NCI-H2171 (cell line): Measurements from ENCODE around the gene CHST6.
"Not testable (repeated sequence)": the region's sequence is repeated elsewhere in the genome, so short reads cannot be mapped to it uniquely, and the experiment has no call there.

Source experiments
- DNase-seq: peaks from one replicate; lab custom pipeline; 2025; lab: John Stamatoyannopoulos, UW

The CHST6 gene

GRCh38 chr16:75433732-75434413, 61.4 kb downstream of the CHST6 start:
- DNase-seq: peak; percentile 82

- peak; percentile 96 for DNase-seq
These were observed 62.2 kb downstream of the CHST6 start, which contains the start of gene CFDP1 for GRCh38 chr16:75432828-75433731. TSS of gene CFDP1 (minus strand) at chr16:75433503. CDS start at chr16:75433352, 151 bp downstream.

GRCh38 chr16:75429621-75430403, 65.4 kb downstream of the CHST6 start:
- DNase-seq: no peak

- not testable (repeated sequence) for DNase-seq
These were observed 68.7 kb downstream of the CHST6 start for GRCh38 chr16:75426524-75426923.

GRCh38 chr16:75424105-75424762, 71.0 kb downstream of the CHST6 start:
- not testable (repeated sequence) for DNase-seq

- DNase-seq: no peak
These were observed 71.5 kb downstream of the CHST6 start for GRCh38 chr16:75423723-75424104.
